Measurements from ENCODE around the gene MVB12A.

DNA sequence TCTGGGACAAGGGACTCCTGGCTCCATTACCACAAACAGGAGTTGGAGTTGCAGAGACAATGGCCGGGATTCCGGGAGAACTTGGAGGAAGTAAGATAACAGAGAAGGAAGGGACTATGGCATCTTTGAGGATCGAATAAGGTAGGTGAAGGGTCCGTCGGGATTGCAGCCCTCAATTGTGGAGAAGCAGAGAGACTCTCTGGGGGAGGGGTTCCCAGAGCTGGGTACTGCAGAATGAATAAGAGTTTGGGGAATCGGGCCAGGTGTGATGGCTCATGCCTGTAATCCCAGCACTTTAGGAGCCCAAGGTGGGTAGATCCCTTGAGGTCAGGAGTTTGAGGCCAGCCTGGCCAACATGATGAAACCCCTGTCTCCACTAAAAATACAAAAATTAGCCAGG is 18.2 kb upstream of the MVB12A start:
- TF ChIP-seq EZH2 (IDR thresholded peaks at IDR 0.05; ENCODE audit: insufficient read depth, poor library complexity, severe bottlenecking): no peak
- TF ChIP-seq EZH2phosphoT487 (IDR thresholded peaks at IDR 0.05; ENCODE audit: insufficient read depth, low read depth): no peak

Data from GM23248 (cell line).